Measurements from ENCODE around the gene GLI3. TPM values are rescaled to one million over a fixed set of nuclear protein-coding genes. Genes with fewer than 3 reads are reported as not detected.

GLI3 gene
- total and polyA plus RNA-seq, 4 experiments from 2014 or later = 0.06 to 0.13 TPM; not detected in 2

DNA sequence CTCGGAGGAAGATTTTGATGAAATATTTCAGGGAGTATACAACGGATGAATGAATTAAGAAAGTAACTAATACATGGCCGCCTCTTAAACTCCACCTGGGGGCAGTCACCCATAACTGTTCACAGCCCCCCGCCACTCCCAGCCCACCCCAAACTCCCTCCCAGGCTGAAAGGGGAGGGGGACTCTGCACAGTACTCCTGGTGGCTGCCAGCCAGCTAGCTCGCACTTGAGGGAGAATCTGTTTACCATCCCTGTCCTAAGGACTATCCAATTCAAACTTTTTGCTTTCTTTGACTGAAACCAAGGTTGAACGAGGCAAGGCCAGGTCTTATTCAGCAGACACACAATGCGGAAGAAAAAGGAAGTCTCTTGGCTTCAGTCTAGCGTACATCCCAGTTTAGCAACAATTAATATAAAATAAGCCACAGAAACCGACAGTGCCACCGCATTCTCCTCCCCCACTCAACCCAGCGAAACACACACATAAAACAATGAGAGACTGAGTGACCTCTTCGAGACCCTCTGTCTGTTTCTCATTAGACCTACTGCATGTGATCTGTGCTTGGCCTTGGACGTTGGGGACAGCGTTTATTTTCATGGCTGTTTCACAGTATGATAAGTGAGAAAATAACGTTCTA, 219.5 kb downstream of the GLI3 start:
- Mint-ChIP-seq H3K9me3 (peaks cover 2 to 33% (median 14%) of the 10 kb centered on the region in 8 donors), H3K27me3 (peaks cover 0 to 2% of the 10 kb centered on the region in 2 donors), H3K4me3 (no peak overlapping the region), H3K4me1 (no peaks in the 10 kb centered on the region), H3K36me3 (no peaks in the 10 kb centered on the region), H3K27ac (no peak overlapping the region)
- CTCF ChIA-PET (ENCODE audit: partially characterized antibody) = no interaction called here
- Histone ChIP-seq H3K4me1 (ENCODE audit: insufficient read depth, low read length) (no peaks in the 10 kb centered on the region), H3K9me3 (ENCODE audit: control insufficient read depth in 1 of 2, low read length in 2 of 2) (peaks cover 0 to 4% of the 10 kb centered on the region in 2 donors), H3K4me3 (ENCODE audit: low read length in 2 of 2) (no peak overlapping the region), H3K27me3 (ENCODE audit: insufficient read depth, low read length) (no peaks in the 10 kb centered on the region), H3K27ac (ENCODE audit: low read depth, low read length) (no peak overlapping the region), H3K36me3 (ENCODE audit: insufficient read depth, low read length) (no peaks in the 10 kb centered on the region)
- intact Hi-C loops (cut with micrococcal nuclease) = no loop called here
- POLR2A ChIA-PET (ENCODE audit: partially characterized antibody) = no interaction called here
- no peak for DNase-seq

DNA sequence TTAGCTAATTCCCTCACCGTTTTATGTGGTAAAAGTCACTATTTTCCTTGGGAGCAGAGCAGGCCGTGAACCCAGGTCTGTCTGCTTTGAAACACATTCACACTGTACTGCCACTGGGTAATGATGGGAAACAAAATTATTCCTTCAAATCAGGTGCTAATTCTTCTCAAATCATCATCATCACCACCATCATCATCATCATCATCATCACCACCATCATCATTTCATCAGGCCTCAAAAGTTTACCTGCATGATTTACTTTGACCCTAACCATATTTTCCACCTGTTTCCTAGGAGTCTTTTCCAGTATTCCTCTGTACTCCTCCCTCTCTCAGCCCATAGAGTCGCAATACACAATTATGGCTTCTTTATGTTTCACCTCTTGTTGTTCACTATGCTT, 220.5 kb downstream of the GLI3 start:
- H3K27me3 ChIP-seq (ENCODE audit: insufficient read depth, low read length) = no peaks in the 10 kb centered on the region
- H3K9me3 ChIP-seq (ENCODE audit: control insufficient read depth in 1 of 2, low read length in 2 of 2) = peaks cover 0 to 4% of the 10 kb centered on the region in 2 donors
- Mint-ChIP-seq H3K4me1 (no peaks in the 10 kb centered on the region), H3K36me3 (no peaks in the 10 kb centered on the region), H3K27me3 (peaks cover 0 to 2% of the 10 kb centered on the region in 2 donors), H3K4me3 (no peak overlapping the region), H3K9me3 (peaks cover 2 to 33% (median 14%) of the 10 kb centered on the region in 8 donors), H3K27ac (no peak overlapping the region)
- intact Hi-C loops (cut with micrococcal nuclease) = no loop called here
- H3K4me3 ChIP-seq (ENCODE audit: low read length in 2 of 2) = no peak overlapping the region
- no peaks in the 10 kb centered on the region for H3K36me3 ChIP-seq (ENCODE audit: insufficient read depth, low read length)
- H3K4me1 ChIP-seq (ENCODE audit: insufficient read depth, low read length) = no peaks in the 10 kb centered on the region
- CTCF ChIA-PET (ENCODE audit: partially characterized antibody) = no interaction called here
- DNase-seq = no peak
- POLR2A ChIA-PET (ENCODE audit: partially characterized antibody) = no interaction called here
- no peak overlapping the region for H3K27ac ChIP-seq (ENCODE audit: low read depth, low read length)

DNA sequence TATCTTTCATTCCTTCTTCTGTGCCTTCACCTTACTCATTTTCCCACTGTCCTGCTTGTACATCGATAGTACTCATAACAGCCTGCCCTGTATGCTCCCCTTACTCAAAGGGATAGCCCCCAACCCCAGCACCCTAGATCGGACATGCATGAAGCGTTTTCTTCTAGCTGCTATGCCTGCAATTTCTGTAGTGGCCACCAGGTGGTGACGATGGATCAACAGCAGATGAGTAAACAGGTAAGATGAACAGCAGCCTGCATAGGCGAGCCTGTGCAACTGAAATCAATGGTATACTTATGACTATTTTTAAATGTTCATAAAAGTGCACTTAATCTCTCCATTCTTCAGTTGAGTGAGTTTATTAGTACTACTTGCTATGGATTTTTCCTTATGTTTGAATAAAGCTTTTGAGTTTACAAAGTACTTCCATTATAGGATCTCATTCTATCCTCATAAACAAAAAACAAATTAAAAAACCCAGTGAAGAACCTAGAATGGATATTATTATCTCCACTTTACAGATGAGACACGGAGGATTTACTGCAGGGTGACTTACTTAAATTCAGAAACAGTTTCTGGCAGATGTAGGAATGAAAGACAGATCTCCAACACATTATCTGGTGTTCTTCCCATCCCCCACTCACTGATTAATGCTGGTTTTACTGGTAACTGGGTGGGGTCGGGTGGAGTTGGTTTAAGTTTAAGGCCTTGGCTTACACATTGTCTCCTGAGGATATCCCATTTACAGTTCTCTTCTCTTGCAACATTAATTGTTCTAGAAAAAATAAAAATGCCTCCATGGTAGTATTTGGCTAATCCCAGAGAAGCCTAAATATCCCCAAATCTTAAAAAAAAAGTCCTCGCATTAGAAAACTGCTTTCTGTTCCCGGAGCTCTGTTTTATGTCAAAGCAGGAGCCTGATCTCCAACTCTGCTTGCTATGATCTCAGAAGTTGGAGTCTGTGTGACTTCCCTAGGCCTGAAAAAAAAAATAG, 222.1 kb downstream of the GLI3 start:
- intact Hi-C loops (cut with micrococcal nuclease) = no loop called here
- H3K4me3 ChIP-seq (ENCODE audit: low read length in 2 of 2) = no peak overlapping the region
- H3K27ac Mint-ChIP-seq = no peak overlapping the region
- no peaks in the 10 kb centered on the region for H3K27me3 ChIP-seq (ENCODE audit: insufficient read depth, low read length)
- no peaks in the 10 kb centered on the region for H3K36me3 ChIP-seq (ENCODE audit: insufficient read depth, low read length)
- ChIA-PET POLR2A (ENCODE audit: partially characterized antibody) (no interaction called here), CTCF (ENCODE audit: partially characterized antibody) (interaction anchor here (0.5 kb wide), 1 partner anchor 70 kb away, joined by 4 read pairs; no protein-coding TSS in a partner anchor)
- H3K27ac ChIP-seq (ENCODE audit: low read depth, low read length) = no peak overlapping the region
- DNase-seq = peak in 1 of 5 donors; percentile 1
- H3K4me1 Mint-ChIP-seq = no peaks in the 10 kb centered on the region
- no peaks in the 10 kb centered on the region for H3K36me3 Mint-ChIP-seq
- peaks cover 0 to 2% of the 10 kb centered on the region in 2 donors for H3K27me3 Mint-ChIP-seq
- H3K4me1 ChIP-seq (ENCODE audit: insufficient read depth, low read length) = no peaks in the 10 kb centered on the region
- no peak overlapping the region for H3K4me3 Mint-ChIP-seq
- H3K9me3 ChIP-seq (ENCODE audit: control insufficient read depth in 1 of 2, low read length in 2 of 2) = peaks cover 0 to 4% of the 10 kb centered on the region in 2 donors
- peaks cover 2 to 33% (median 15%) of the 10 kb centered on the region in 8 donors for H3K9me3 Mint-ChIP-seq

DNA sequence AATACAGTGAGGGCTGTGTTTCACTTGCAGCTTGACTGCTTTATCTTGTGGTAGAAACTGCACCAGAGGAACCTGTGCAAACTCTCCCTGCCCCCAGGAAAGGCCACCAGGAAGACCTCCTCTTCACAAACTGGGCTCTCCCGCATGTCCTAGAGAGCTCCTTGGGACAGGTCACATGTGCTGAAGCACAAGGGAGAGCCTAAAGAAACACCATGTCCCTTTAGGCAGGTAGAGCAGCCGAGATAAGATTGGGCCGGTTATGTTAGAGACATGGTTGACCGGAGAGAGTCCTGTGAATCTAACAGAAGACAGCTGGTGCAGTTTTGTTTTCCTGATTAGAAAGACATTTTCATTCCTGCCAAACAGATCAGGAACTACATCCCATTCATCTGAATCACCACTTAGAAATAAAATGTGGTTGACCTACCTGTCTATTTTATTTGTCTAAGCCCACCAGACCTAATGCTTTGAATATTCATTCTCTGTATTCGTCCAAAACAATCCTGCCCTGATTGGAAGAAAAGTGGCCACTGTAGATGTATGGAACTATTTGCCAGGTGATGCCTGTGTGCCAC, 224.1 kb downstream of the GLI3 start:
- no peaks in the 10 kb centered on the region for H3K4me1 ChIP-seq (ENCODE audit: insufficient read depth, low read length)
- Mint-ChIP-seq H3K27ac (no peak overlapping the region), H3K27me3 (peaks cover 0 to 2% of the 10 kb centered on the region in 2 donors), H3K36me3 (no peaks in the 10 kb centered on the region), H3K4me3 (no peak overlapping the region), H3K9me3 (peaks cover 2 to 33% (median 14%) of the 10 kb centered on the region in 8 donors), H3K4me1 (no peaks in the 10 kb centered on the region)
- DNase-seq = no peak
- H3K4me3 ChIP-seq (ENCODE audit: low read length in 2 of 2) = no peak overlapping the region
- ChIA-PET CTCF (ENCODE audit: partially characterized antibody) (interaction anchor here (1.2 kb wide), 1 partner anchor 16 kb away, joined by 3 read pairs; no protein-coding TSS in a partner anchor), POLR2A (ENCODE audit: partially characterized antibody) (no interaction called here)
- peaks cover 0 to 4% of the 10 kb centered on the region in 2 donors for H3K9me3 ChIP-seq (ENCODE audit: control insufficient read depth in 1 of 2, low read length in 2 of 2)
- no peaks in the 10 kb centered on the region for H3K36me3 ChIP-seq (ENCODE audit: insufficient read depth, low read length)
- intact Hi-C loops (cut with micrococcal nuclease) = no loop called here
- H3K27me3 ChIP-seq (ENCODE audit: insufficient read depth, low read length) = no peaks in the 10 kb centered on the region
- H3K27ac ChIP-seq (ENCODE audit: low read depth, low read length) = no peak overlapping the region

DNA sequence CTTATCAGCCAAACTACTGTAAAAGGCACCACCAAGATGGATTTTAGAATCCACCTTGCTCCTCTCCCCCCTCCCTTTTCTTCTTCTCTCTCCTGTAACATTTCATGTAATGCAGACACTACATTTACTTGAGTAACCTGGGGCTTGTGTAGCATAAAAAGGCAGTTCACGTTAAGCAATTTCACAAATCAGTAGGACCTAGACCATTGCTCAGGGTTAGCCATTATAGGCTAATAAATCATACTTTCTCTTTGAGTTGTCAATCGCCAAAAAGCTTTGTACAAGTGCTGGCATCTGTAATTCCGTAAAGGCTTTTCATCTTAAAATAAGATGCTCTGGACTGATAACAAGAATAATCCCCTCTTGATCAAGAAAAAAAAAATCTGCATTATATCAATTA, 224.7 kb downstream of the GLI3 start:
- intact Hi-C loops (cut with micrococcal nuclease) = no loop called here
- Mint-ChIP-seq H3K27me3 (peaks cover 0 to 2% of the 10 kb centered on the region in 2 donors), H3K27ac (no peak overlapping the region), H3K4me3 (no peak overlapping the region), H3K36me3 (no peaks in the 10 kb centered on the region), H3K4me1 (no peaks in the 10 kb centered on the region), H3K9me3 (peaks cover 2 to 33% (median 14%) of the 10 kb centered on the region in 8 donors)
- ChIA-PET POLR2A (ENCODE audit: partially characterized antibody) (no interaction called here), CTCF (ENCODE audit: partially characterized antibody) (no interaction called here)
- Histone ChIP-seq H3K4me1 (ENCODE audit: insufficient read depth, low read length) (no peaks in the 10 kb centered on the region), H3K36me3 (ENCODE audit: insufficient read depth, low read length) (no peaks in the 10 kb centered on the region), H3K27me3 (ENCODE audit: insufficient read depth, low read length) (no peaks in the 10 kb centered on the region), H3K4me3 (ENCODE audit: low read length in 2 of 2) (no peak overlapping the region), H3K27ac (ENCODE audit: low read depth, low read length) (no peak overlapping the region), H3K9me3 (ENCODE audit: control insufficient read depth in 1 of 2, low read length in 2 of 2) (peaks cover 0 to 4% of the 10 kb centered on the region in 2 donors)
- DNase-seq = no peak

DNA sequence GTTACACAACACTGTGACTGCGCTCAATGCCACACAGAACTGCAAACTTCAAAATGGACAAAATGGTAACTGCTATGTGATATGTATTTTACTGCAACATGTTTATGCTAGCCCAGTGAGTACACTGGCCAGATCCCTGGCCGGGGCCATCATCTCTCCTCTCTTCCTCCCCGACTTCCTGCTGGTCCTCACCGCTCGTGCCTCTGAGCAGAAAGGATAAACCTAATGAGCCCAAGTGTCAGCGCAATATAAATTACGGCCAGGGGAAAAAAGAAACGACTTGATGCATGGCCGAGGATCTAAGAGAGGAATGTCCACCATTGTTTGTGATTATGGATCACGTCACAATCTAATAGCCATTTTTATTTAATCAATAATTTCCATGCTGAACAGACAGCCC, 225.2 kb downstream of the GLI3 start:
- H3K27me3 ChIP-seq (ENCODE audit: insufficient read depth, low read length) = no peaks in the 10 kb centered on the region
- intact Hi-C loops (cut with micrococcal nuclease) = no loop called here
- H3K27ac ChIP-seq (ENCODE audit: low read depth, low read length) = no peak overlapping the region
- Mint-ChIP-seq H3K27ac (no peak overlapping the region), H3K27me3 (peaks cover 0 to 2% of the 10 kb centered on the region in 2 donors), H3K4me3 (no peak overlapping the region), H3K9me3 (peaks cover 2 to 33% (median 14%) of the 10 kb centered on the region in 8 donors), H3K36me3 (no peaks in the 10 kb centered on the region), H3K4me1 (no peaks in the 10 kb centered on the region)
- DNase-seq = no peak
- no peaks in the 10 kb centered on the region for H3K36me3 ChIP-seq (ENCODE audit: insufficient read depth, low read length)
- ChIA-PET CTCF (ENCODE audit: partially characterized antibody) (no interaction called here), POLR2A (ENCODE audit: partially characterized antibody) (no interaction called here)
- no peaks in the 10 kb centered on the region for H3K4me1 ChIP-seq (ENCODE audit: insufficient read depth, low read length)
- H3K4me3 ChIP-seq (ENCODE audit: low read length in 2 of 2) = no peak overlapping the region
- peaks cover 0 to 4% of the 10 kb centered on the region in 2 donors for H3K9me3 ChIP-seq (ENCODE audit: control insufficient read depth in 1 of 2, low read length in 2 of 2)

DNA sequence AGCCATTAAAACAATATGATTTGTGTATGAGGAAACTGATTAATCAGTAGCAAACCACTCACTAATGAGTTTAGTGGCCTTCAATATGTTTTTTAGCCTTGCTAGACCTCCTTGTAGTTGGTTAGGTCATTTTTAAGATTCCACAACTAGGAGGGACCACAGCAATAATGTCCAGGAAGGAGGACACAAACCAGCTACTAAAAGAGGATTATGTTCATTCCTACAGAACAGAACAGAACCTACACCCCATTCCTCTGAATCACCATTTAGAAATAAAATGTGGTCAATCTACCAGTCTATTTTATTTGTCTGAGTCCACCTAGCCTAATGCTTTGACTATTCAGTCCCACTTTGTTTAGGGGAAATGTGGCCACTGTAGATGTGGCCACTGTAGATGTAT, 226.3 kb downstream of the GLI3 start:
- CTCF ChIA-PET (ENCODE audit: partially characterized antibody) = no interaction called here

More for the DNA sequence above, 226.3 kb downstream of the GLI3 start:
- no peaks in the 10 kb centered on the region for H3K36me3 Mint-ChIP-seq
- intact Hi-C loops (cut with micrococcal nuclease) = no loop called here
- H3K4me1 ChIP-seq (ENCODE audit: insufficient read depth, low read length) = no peaks in the 10 kb centered on the region
- no peak overlapping the region for H3K27ac Mint-ChIP-seq
- no peak overlapping the region for H3K4me3 ChIP-seq (ENCODE audit: low read length in 2 of 2)
- H3K27me3 Mint-ChIP-seq = peaks cover 0 to 2% of the 10 kb centered on the region in 2 donors
- no peaks in the 10 kb centered on the region for H3K27me3 ChIP-seq (ENCODE audit: insufficient read depth, low read length)
- no peak for DNase-seq
- H3K4me3 Mint-ChIP-seq = no peak overlapping the region
- H3K27ac ChIP-seq (ENCODE audit: low read depth, low read length) = no peak overlapping the region
- POLR2A ChIA-PET (ENCODE audit: partially characterized antibody) = no interaction called here
- no peaks in the 10 kb centered on the region for H3K4me1 Mint-ChIP-seq
- no peaks in the 10 kb centered on the region for H3K36me3 ChIP-seq (ENCODE audit: insufficient read depth, low read length)
- peaks cover 0 to 4% of the 10 kb centered on the region in 2 donors for H3K9me3 ChIP-seq (ENCODE audit: control insufficient read depth in 1 of 2, low read length in 2 of 2)
- H3K9me3 Mint-ChIP-seq = peaks cover 2 to 22% (median 12%) of the 10 kb centered on the region in 8 donors

Measured in CD4-positive, alpha-beta memory T cell (primary cell).